Nucleus accumbens (tissue), 56 donors: ENCODE data around the gene MAP4.
"Not testable (repeated sequence)": the region's sequence is repeated elsewhere in the genome, so short reads cannot be mapped to it uniquely, and the experiment has no call there.

Experiments used
- DNase-seq, 56 donors: peaks; one replicate each; lab custom pipeline; 2025; lab: John Stamatoyannopoulos, UW

MAP4 gene

GRCh38 chr3:48016301-48016973, at the start of gene MAP4:
MAP4 (minus strand) TSS chr3:48016416; CDS start chr3:47998860, 17,556 bp downstream.
- peak in 1 of 56 donors; percentile 6 for DNase-seq

- no peak for DNase-seq
Measured at GRCh38 chr3:48065035-48065434, 48.8 kb upstream of the MAP4 start.

- DNase-seq: no peak
Measured at GRCh38 chr3:48064292-48064829, 48.1 kb upstream of the MAP4 start.

- DNase-seq: not testable (repeated sequence)
Measured at GRCh38 chr3:48061586-48061985, 45.4 kb upstream of the MAP4 start.

- DNase-seq: no peak
Measured at GRCh38 chr3:48058091-48058490, 41.9 kb upstream of the MAP4 start.

- no peak for DNase-seq
Measured at GRCh38 chr3:48057521-48057920, 41.3 kb upstream of the MAP4 start.

GRCh38 chr3:48047841-48048464, 31.7 kb upstream of the MAP4 start:
- DNase-seq: no peak

- DNase-seq: no peak
Measured at GRCh38 chr3:48042071-48042760, 26.0 kb upstream of the MAP4 start.

GRCh38 chr3:48039487-48040190, 23.4 kb upstream of the MAP4 start:
- DNase-seq: no peak

- DNase-seq: peak in 2 of 56 donors; percentile 7 to 9
Measured at GRCh38 chr3:48038971-48039481, 22.8 kb upstream of the MAP4 start.

- no peak for DNase-seq
Measured at GRCh38 chr3:48034000-48034516, 17.8 kb upstream of the MAP4 start.

GRCh38 chr3:48030188-48030587, 14.0 kb upstream of the MAP4 start:
- DNase-seq: no peak

GRCh38 chr3:48026951-48027908, 11.0 kb upstream of the MAP4 start:
- no peak for DNase-seq

- DNase-seq: no peak
Measured at GRCh38 chr3:48026098-48026497, 9.9 kb upstream of the MAP4 start.

GRCh38 chr3:48024401-48024800, 8.2 kb upstream of the MAP4 start:
- no peak for DNase-seq

GRCh38 chr3:48023377-48023776, 7.2 kb upstream of the MAP4 start:
- DNase-seq: no peak

GRCh38 chr3:48022178-48022577, 6.0 kb upstream of the MAP4 start:
- DNase-seq: no peak

GRCh38 chr3:48018841-48019240, 2.6 kb upstream of the MAP4 start:
- DNase-seq: no peak
